BJ (cell line): ENCODE measurements around the gene PCAT7. TPM values are rescaled to one million over a fixed set of nuclear protein-coding genes. Genes with fewer than 3 reads are reported as not detected.

Experiments used
- CTCF ChIA-PET: fragments of 350-600 bp; formaldehyde crosslinking; extraction: SDS; loops from one replicate; lab custom pipeline; 2021; ENCODE audit warnings: antibody characterized with exemption, inconsistent platforms; lab: Yijun Ruan, JAX
- POLR2A ChIA-PET: fragments of 300-600 bp; sonication (Branson Sonifier 250); formaldehyde crosslinking; extraction: SDS; loops from one replicate; lab custom pipeline; 2021; ENCODE audit warnings: antibody characterized with exemption; lab: Charles Lee
- DNase-seq: peaks from one replicate; pipeline ENCODE4 v3.0.0-alpha.2; 2011; ENCODE audit warnings: low read depth
- H3K27me3 ChIP-seq: 2 replicates; pipeline ENCODE4 v1.6.0; 2011; ENCODE audit warnings: low read length; ENCODE audit not compliant: control insufficient read depth, insufficient read depth
- H3K36me3 ChIP-seq: 2 replicates; pipeline ENCODE4 v1.5.1; 2011; ENCODE audit warnings: low read length; ENCODE audit not compliant: control insufficient read depth, insufficient read depth
- H3K4me3 ChIP-seq: 2 replicates; pipeline ENCODE4 v1.5.1; 2011; ENCODE audit warnings: low read depth, mild to moderate bottlenecking, control low read depth, low read length
- polyA plus RNA-seq: library from polyadenylated mRNA; depleted of rRNA; stranded (reverse); fragments of >200 nt; gene quantifications from 2 replicates; pipeline ENCODE4 v1.2.3, GENCODE V29; 2011
- TF ChIP-seq, protein P1 (sequence below): IDR thresholded peaks from 2 replicates; pipeline ENCODE4 v1.5.1; 2011; ENCODE audit warnings: low read depth, mild to moderate bottlenecking, control low read depth, inconsistent platforms, low read length, moderate library complexity; ENCODE audit not compliant: insufficient read depth

Gene PCAT7
- polyA plus RNA-seq, 1 experiment, result 0.04 TPM

DNA sequence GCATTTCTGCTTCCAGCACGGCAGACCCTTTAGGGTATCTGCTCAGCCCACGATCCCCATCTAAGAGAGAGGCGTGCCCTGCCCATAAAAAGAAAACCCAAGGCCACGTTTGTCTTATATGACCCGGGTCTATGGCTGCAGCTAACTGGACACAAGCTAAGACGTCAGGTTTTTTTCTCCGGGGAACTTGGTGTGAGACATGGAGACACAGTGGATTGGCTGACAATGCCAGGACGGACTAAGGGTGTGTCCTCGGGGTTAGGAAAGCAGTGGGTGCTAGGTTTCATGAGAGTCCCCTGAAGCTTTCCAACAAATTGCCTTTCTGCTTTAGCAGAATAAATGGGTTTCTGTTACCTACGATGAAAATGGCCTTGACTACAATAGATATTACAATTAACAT, 45.8 kb downstream of the PCAT7 start:
- H3K27me3 ChIP-seq, result peaks cover 9% of the 10 kb centered on the region
- ChIA-PET CTCF (interaction anchor here (0.8 kb wide), 1 partner anchor 527 kb away, joined by 3 read pairs; no protein-coding TSS in a partner anchor), POLR2A (interaction anchor here (0.6 kb wide), 1 partner anchor 411 kb away, joined by 3 read pairs; no protein-coding TSS in a partner anchor)
- H3K4me3 ChIP-seq, result no peak overlapping the region
- no peak for DNase-seq
- no peaks in the 10 kb centered on the region for H3K36me3 ChIP-seq
- TF ChIP-seq, protein P1, sequence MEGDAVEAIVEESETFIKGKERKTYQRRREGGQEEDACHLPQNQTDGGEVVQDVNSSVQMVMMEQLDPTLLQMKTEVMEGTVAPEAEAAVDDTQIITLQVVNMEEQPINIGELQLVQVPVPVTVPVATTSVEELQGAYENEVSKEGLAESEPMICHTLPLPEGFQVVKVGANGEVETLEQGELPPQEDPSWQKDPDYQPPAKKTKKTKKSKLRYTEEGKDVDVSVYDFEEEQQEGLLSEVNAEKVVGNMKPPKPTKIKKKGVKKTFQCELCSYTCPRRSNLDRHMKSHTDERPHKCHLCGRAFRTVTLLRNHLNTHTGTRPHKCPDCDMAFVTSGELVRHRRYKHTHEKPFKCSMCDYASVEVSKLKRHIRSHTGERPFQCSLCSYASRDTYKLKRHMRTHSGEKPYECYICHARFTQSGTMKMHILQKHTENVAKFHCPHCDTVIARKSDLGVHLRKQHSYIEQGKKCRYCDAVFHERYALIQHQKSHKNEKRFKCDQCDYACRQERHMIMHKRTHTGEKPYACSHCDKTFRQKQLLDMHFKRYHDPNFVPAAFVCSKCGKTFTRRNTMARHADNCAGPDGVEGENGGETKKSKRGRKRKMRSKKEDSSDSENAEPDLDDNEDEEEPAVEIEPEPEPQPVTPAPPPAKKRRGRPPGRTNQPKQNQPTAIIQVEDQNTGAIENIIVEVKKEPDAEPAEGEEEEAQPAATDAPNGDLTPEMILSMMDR, result no peak

DNA sequence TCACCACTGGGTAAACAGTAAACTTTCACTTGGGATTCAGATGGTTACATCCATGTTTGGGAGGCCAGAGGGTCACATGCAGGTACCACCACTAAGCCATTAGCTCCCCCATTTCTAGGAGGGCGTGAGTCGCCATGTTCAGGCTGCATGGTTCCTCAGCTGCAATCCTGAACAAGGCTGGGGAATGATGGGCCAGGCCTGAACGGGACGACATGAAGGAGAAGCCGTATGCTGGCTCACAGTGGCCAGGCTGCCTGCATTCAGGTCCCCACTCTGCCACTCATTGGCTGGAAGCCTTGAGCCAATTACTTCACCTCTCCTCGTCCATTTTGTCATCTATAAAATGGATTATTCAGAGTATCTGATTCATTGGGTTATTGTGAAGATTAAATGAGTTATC, 47.8 kb downstream of the PCAT7 start:
- TF ChIP-seq, protein P1, result no peak
- ChIA-PET POLR2A (no interaction called here), CTCF (no interaction called here)
- H3K4me3 ChIP-seq, result no peak overlapping the region
- peaks cover 12% of the 10 kb centered on the region for H3K27me3 ChIP-seq
- H3K36me3 ChIP-seq, result no peaks in the 10 kb centered on the region
- DNase-seq, result no peak

DNA sequence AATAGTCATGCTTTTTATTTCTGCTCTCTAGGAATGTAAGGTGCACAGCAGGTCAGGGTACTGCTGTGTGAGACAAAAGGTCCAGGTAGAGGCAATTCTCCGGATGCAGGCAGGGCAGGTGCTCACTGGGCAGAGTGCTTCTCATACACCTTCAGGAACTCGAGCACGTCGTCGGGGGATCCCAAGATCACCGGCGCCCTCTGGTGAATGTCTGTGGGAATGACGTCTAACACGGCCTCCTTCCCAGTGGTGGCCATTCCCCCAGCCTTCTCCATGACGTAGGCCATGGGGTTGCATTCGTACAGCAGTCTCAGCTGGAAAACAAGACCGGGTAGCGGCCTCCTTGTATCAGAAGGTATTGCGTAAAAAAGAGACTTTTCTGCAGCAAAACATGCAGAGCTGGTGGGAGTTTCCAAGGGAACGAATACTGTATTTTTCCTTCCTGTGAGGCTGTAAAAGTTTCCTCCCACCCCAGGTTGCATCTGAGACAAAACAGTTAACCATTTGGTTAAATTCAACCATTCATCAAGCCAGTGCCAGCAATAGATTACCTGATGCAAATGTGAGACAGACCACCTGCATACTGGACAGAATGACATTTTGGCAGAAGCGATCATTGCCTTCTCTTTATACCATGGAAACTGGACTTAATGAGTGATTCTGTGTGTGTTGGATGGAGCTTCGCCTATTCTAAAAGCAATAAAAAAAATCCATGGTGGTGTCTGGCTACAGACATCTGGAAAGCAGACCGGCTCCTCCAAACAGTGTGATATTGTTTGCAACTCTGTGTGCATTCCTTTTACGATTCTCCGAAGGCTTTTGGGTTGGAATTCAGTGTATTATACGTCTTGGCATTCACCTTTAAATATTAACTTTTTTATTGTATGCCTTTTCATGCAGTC, 48.6 kb downstream of the PCAT7 start:
- TF ChIP-seq, protein P1, result peak; percentile 75
- DNase-seq, result no peak
- Histone ChIP-seq H3K36me3 (no peaks in the 10 kb centered on the region), H3K4me3 (no peak overlapping the region), H3K27me3 (peaks cover 14% of the 10 kb centered on the region)
- CTCF ChIA-PET, result interaction anchor here (1.3 kb wide), 1 partner anchor 13 kb away, joined by 5 read pairs; no protein-coding TSS in a partner anchor
- POLR2A ChIA-PET, result no interaction called here

DNA sequence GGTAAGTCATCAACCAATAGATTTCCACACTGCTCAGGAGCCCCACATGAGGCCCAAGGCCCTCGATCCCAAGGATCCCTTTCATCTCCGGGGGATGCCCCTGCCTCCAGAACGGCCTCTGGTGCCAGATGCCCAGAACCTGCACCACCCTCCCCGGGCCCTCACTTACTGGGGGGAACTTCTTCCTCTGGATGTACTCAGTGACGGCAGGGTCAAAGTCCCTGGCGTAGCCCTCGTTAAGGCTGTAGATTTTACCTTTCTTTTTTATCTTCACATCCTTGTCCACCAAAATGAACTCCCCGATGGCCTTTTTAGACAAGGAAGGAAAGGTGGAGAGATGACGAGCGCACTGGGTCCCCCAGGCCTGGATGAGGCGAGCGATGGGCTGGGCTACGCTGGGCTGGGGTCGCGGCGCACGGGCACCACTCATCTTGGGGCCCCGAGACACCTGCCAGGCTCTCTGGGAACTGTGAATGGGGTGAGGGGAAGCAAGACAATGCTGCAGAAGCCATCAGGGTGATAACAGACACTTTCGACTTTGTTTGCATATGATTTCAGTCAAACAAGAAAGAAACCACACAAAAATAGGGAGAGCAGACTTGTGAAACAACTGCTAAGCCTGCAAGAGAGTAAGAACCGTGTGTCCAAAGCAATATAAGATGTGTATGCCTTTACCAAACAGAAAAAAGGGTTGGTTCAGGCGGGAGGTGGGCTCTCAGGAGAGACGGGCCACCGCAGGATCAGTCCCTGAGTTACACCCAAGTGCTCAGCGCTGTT, 52.0 kb downstream of the PCAT7 start:
- POLR2A ChIA-PET, result no interaction called here
- DNase-seq, result no peak
- TF ChIP-seq, protein P1, result no peak
- Histone ChIP-seq H3K27me3 (peaks cover 18% of the 10 kb centered on the region), H3K36me3 (no peaks in the 10 kb centered on the region), H3K4me3 (no peak overlapping the region)
- CTCF ChIA-PET, result no interaction called here

DNA sequence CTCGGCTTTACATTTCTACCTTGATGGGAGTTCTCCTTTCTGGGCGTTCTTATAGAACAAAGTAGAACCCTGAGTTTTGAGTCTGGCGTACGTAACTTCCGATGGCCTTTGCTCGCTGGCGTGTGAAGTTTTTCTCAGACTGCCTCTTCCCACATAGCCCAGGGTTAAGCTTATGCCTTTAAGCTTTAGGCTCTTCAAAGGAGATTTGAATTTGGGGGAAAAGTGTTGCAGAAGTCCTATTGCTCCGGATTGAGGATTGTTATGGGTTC, 52.5 kb downstream of the PCAT7 start:
- Histone ChIP-seq H3K4me3 (no peak overlapping the region), H3K27me3 (peaks cover 18% of the 10 kb centered on the region), H3K36me3 (no peaks in the 10 kb centered on the region)
- TF ChIP-seq, protein P1, result no peak
- DNase-seq, result no peak
- ChIA-PET POLR2A (no interaction called here), CTCF (no interaction called here)
